ENCODE measurements around the gene PLOD2. TPM values are rescaled to one million over a fixed set of nuclear protein-coding genes. Genes with fewer than 3 reads are reported as not detected.

Gene PLOD2
- total and polyA plus RNA-seq, 2 of the 8 experiments (the other 6 are each of a cell fraction or from before 2014, with no cell fraction given) = 4.0 to 28.7 TPM

DNA sequence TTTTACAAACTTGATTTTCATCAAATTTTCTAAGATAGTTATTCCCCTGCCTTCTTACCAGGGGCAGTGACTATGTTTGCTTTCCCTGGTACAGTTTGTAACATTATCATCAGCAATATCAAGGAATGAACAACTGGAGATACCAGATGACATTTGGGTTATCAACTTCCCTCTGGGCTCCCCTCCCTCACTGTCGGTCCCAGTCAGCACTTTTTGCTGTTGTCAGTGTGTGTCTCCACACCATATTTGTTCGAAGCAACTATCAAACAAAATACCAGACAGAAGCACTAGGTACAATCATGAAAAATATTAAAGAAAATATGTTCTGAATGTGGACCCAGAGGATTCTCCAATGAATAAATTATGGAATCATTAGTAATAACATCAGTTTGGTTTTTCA is 75.3 kb downstream of the PLOD2 start:
- Histone ChIP-seq H2AK5ac (ENCODE audit: low read depth, low read length) (no peak overlapping the region), H4K91ac (replicated peaks; ENCODE audit: insufficient read length, low read length) (no peak overlapping the region), H3K18ac (ENCODE audit: extremely low read depth, low read length) (no peak overlapping the region), H3K4me2 (ENCODE audit: insufficient read depth in 1 of 2, low read depth in 2 of 2, low read length in 2 of 2) (no peak overlapping the region), H4K5ac (ENCODE audit: insufficient read length, low read depth, low read length) (no peak overlapping the region), H3K23me2 (ENCODE audit: low read depth, low read length) (no peaks in the 10 kb centered on the region), H3K14ac (ENCODE audit: insufficient read length) (no peak overlapping the region), H3K27me3 (replicated peaks in 1 of 4; ENCODE audit: control insufficient read depth in 3 of 4, extremely low read depth in 1 of 4, insufficient read depth in 3 of 4, low read length in 3 of 4) (no peaks in the 10 kb centered on the region), H3K4me3 (ENCODE audit: extremely low read depth in 1 of 4, insufficient read depth in 2 of 4, low read depth in 3 of 4, low read length in 4 of 4) (no peak overlapping the region), H4K20me1 (replicated peaks in 1 of 2; ENCODE audit: control insufficient read depth in 1 of 2, insufficient read depth in 2 of 2, low read length in 2 of 2) (no peaks in the 10 kb centered on the region), H3K4ac (replicated peaks; ENCODE audit: insufficient read length, low read depth, low read length) (no peak overlapping the region), H2BK15ac (ENCODE audit: low read length) (no peak overlapping the region), H3K36me3 (ENCODE audit: control insufficient read depth in 2 of 4, insufficient read depth in 4 of 4, low read length in 3 of 4) (no peaks in the 10 kb centered on the region), H3K79me1 (ENCODE audit: low read depth, low read length) (no peaks in the 10 kb centered on the region), H2BK12ac (ENCODE audit: low read depth, low read length) (no peak overlapping the region), H3K56ac (replicated peaks; ENCODE audit: insufficient read length, low read depth, low read length) (no peak overlapping the region), H2BK120ac (replicated peaks; ENCODE audit: low read depth, low read length) (no peak overlapping the region), H4K8ac (ENCODE audit: extremely low read depth, insufficient read depth, low read length) (no peak overlapping the region), H3K4me1 (replicated peaks in 1 of 4; ENCODE audit: control insufficient read depth in 3 of 4, insufficient read depth in 4 of 4, low read length in 3 of 4) (no peaks in the 10 kb centered on the region), H3K9ac (replicated peaks in 1 of 4; ENCODE audit: extremely low read depth in 1 of 4, low read depth in 3 of 4, low read length in 3 of 4) (no peak overlapping the region), H3K27ac (ENCODE audit: low read depth, low read length) (no peak overlapping the region), H2AFZ (ENCODE audit: low read length) (no peak overlapping the region), H2BK20ac (ENCODE audit: low read length) (no peak overlapping the region), H3K23ac (ENCODE audit: insufficient read length) (no peak overlapping the region), H3K79me2 (ENCODE audit: control insufficient read depth in 1 of 2, insufficient read depth in 2 of 2, low read length in 2 of 2) (no peaks in the 10 kb centered on the region), H2BK5ac (ENCODE audit: low read depth, low read length) (no peak overlapping the region), H3K9me3 (ENCODE audit: insufficient read depth in 2 of 2, low read depth in 1 of 2, low read length in 1 of 2) (no peaks in the 10 kb centered on the region)
- no peak for DNase-seq (ENCODE audit: low read depth in 1 of 2, low spot score in 2 of 2)
- WGBS, 2 experiments (ENCODE audit: extremely low coverage in 1 of 2, insufficient coverage in 1 of 2, insufficient read length in 1 of 2, insufficient replicate concordance in 2 of 2, low coverage in 1 of 2, low lambda C conversion rate in 2 of 2, missing lambda C conversion rate in 1 of 2) = 98% methylated on average over 2 of the region's 2 CpGs; no CpG with 5 or more reads in 1 of the 2 experiments
- POLR2A ChIA-PET (ENCODE audit: partially characterized antibody) = no interaction called here
- FAIRE-seq = no peak
- CTCF ChIA-PET (ENCODE audit: partially characterized antibody) = no interaction called here
- no peak for TF ChIP-seq PHF8 (conservative IDR thresholded peaks at IDR 0.05; ENCODE audit: low read depth, low read length)
- no peak for TF ChIP-seq JUND (IDR thresholded peaks at IDR 0.05; ENCODE audit: low read length)
- TF ChIP-seq EGR1 (IDR thresholded peaks at IDR 0.05; ENCODE audit: borderline replicate concordance, low read depth, low read length) = no peak
- no peak for TF ChIP-seq RXRA (IDR thresholded peaks at IDR 0.05; ENCODE audit: insufficient read depth, low read depth, low read length)
- TF ChIP-seq SUZ12 (IDR thresholded peaks at IDR 0.05; ENCODE audit: low read length) = no peak
- TF ChIP-seq, protein P1, sequence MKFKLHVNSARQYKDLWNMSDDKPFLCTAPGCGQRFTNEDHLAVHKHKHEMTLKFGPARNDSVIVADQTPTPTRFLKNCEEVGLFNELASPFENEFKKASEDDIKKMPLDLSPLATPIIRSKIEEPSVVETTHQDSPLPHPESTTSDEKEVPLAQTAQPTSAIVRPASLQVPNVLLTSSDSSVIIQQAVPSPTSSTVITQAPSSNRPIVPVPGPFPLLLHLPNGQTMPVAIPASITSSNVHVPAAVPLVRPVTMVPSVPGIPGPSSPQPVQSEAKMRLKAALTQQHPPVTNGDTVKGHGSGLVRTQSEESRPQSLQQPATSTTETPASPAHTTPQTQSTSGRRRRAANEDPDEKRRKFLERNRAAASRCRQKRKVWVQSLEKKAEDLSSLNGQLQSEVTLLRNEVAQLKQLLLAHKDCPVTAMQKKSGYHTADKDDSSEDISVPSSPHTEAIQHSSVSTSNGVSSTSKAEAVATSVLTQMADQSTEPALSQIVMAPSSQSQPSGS (IDR thresholded peaks at IDR 0.05; ENCODE audit: low read length) = no peak
- no peak for TF ChIP-seq RAD21 (IDR thresholded peaks at IDR 0.05 in 1 of 2, conservative IDR thresholded peaks at IDR 0.05 in 1 of 2; ENCODE audit: low read depth in 2 of 2, low read length in 2 of 2)
- TF ChIP-seq SP1 (IDR thresholded peaks at IDR 0.05; ENCODE audit: low read depth, low read length) = no peak
- no peak for TF ChIP-seq BRCA1 (IDR thresholded peaks at IDR 0.05; ENCODE audit: low read depth, low read length)
- no peak for TF ChIP-seq SP4 (IDR thresholded peaks at IDR 0.05; ENCODE audit: low read length)
- TF ChIP-seq SRF (IDR thresholded peaks at IDR 0.05; ENCODE audit: low read depth, low read length) = no peak
- no peak for TF ChIP-seq RFX5 (IDR thresholded peaks at IDR 0.05; ENCODE audit: borderline replicate concordance, low read depth, low read length)
- no peak for TF ChIP-seq SIRT6 (IDR thresholded peaks at IDR 0.05; ENCODE audit: low read length)
- no peak for TF ChIP-seq CREB1 (IDR thresholded peaks at IDR 0.05)
- no peak for TF ChIP-seq POU5F1 (IDR thresholded peaks at IDR 0.05; ENCODE audit: low read depth, low read length)

Measured in H1 (cell line).